ENCODE measurements around the gene FIS1.

The FIS1 gene

DNA sequence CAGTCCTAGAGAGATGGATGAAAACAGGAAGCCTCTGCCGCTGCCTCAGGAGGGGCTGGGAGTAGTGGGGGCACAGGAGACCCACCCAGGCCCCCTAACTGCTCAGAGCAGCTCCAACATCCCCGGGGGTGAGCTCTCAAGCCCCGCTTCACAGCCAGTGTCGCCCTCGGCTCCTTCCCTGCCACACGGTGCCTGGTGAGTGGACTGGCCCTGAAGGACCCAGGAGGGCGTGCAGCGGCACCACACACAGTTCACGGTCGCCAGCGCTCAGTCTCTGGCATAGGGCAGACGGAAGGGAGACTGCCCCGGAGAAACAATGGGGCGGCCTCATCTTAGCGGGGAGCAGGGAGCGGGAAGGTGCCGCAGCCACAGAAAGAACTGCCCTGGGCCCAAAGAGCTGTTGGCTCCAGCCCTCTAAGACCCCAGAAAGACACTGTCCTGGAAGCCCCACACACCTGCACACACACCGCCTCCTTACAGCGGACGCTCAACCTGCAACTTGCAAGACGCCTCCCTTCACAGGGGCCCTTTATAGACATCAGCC is 8.5 kb downstream of the FIS1 start:
- no peak for DNase-seq (ENCODE audit: low read depth)
- no peak overlapping the region for H3K4me3 ChIP-seq (ENCODE audit: control insufficient read depth, low read depth, low read length)
- TF ChIP-seq, protein P1, sequence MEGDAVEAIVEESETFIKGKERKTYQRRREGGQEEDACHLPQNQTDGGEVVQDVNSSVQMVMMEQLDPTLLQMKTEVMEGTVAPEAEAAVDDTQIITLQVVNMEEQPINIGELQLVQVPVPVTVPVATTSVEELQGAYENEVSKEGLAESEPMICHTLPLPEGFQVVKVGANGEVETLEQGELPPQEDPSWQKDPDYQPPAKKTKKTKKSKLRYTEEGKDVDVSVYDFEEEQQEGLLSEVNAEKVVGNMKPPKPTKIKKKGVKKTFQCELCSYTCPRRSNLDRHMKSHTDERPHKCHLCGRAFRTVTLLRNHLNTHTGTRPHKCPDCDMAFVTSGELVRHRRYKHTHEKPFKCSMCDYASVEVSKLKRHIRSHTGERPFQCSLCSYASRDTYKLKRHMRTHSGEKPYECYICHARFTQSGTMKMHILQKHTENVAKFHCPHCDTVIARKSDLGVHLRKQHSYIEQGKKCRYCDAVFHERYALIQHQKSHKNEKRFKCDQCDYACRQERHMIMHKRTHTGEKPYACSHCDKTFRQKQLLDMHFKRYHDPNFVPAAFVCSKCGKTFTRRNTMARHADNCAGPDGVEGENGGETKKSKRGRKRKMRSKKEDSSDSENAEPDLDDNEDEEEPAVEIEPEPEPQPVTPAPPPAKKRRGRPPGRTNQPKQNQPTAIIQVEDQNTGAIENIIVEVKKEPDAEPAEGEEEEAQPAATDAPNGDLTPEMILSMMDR (IDR thresholded peaks at IDR 0.05; ENCODE audit: control insufficient read depth, insufficient read depth, low read depth, low read length, missing control alignments) = no peak

DNA sequence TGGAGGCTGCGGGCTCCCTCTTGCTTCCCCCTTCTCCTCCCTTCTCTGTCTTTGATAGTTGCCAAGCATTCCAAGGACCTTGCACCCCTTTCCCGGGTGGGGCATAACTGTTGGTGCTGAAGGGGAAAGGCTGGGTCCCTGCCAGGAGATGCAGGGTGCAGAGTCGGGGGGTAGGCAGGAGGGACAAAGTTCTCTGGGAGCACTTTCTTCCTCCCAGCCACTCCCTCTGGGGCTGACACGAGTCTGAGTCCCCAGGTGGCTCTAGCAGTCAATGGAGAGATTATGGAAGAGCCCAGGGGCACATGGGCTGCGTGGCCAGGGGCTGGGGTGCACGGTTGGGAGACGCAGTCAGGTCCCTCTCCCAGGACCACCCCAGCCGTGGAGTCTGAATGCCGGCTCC is 9.4 kb downstream of the FIS1 start:
- H3K4me3 ChIP-seq (ENCODE audit: control insufficient read depth, low read depth, low read length) = no peak overlapping the region
- TF ChIP-seq, protein P1 (IDR thresholded peaks at IDR 0.05; ENCODE audit: control insufficient read depth, insufficient read depth, low read depth, low read length, missing control alignments) = no peak
- DNase-seq (ENCODE audit: low read depth) = no peak

DNA sequence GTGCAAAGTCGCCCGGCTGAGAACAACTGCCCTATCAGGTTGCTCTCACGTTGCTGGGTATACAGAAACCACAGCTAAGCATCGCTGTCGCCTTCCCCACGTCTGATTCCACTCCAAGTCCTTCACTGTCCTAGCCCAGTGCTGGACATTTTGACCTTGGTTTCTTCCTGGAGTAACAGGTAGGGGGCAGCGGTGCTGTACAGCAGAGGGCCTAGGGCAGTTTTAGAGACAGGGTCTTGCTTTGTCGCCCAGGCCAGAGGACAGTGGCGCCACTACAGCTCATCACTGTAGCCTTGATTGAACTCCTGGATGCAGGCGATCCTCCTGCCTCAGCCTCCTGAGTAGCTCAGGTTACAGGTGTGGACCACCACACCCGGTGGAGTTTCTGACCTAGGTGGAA is 9.8 kb downstream of the FIS1 start:
- no peak for DNase-seq (ENCODE audit: low read depth)
- TF ChIP-seq, protein P1 (IDR thresholded peaks at IDR 0.05; ENCODE audit: control insufficient read depth, insufficient read depth, low read depth, low read length, missing control alignments) = peak; percentile 35
- H3K4me3 ChIP-seq (ENCODE audit: control insufficient read depth, low read depth, low read length) = no peak overlapping the region

DNA sequence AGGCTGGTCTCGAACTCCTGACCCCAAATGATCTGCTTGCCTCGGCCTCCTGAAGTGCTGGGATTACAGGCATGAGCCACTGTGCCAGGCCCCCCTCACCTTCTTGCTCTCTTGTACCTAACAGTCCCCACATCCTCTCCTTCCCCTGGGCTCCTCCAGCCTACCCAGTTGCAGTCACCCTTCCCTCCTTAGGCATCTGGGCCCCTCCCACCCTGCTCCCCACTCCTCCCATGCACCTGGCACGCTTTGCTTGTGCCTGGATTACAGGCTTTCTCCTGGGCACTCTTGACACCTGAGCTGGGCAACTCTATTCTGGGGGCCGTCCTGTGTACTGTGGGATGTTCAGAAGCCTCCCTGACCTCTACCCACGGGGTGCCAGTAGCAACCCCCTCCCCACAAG is 10.2 kb downstream of the FIS1 start:
- H3K4me3 ChIP-seq (ENCODE audit: control insufficient read depth, low read depth, low read length) = no peak overlapping the region
- TF ChIP-seq, protein P1 (IDR thresholded peaks at IDR 0.05; ENCODE audit: control insufficient read depth, insufficient read depth, low read depth, low read length, missing control alignments) = no peak
- DNase-seq (ENCODE audit: low read depth) = no peak

DNA sequence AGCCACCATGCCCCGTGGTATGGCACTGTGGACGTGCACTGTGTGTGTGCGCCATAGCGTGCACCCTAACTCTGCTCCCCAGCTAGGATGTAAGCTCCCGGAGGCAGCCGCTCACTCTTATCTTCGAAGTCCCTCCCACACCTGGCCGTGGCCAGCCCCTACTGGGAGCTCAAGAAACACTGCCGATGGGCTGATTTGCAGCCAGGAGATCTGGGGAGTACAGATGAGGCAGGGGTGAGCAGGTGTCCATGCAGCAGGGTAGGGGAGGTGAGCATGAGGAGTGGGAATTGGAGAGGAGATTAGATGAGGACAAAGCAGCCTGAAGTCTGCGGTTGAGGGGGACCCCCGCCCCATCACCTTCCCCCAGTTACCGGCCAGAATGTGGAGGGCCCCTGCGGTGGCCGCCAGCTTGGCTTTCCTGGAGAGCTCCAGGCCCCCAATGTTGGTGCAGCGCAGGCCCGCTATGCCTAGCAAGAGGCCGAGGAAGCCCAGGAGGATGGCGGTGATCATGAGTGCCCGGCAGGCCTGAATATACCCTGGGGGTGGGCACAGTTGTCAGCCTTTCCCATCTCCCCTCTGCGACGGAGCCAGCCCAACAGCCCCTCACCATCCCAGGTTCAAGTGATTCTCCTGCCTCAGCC is 10.9 kb downstream of the FIS1 start:
- DNase-seq (ENCODE audit: low read depth) = no peak
- H3K4me3 ChIP-seq (ENCODE audit: control insufficient read depth, low read depth, low read length) = no peak overlapping the region
- TF ChIP-seq, protein P1 (IDR thresholded peaks at IDR 0.05; ENCODE audit: control insufficient read depth, insufficient read depth, low read depth, low read length, missing control alignments) = no peak

DNA sequence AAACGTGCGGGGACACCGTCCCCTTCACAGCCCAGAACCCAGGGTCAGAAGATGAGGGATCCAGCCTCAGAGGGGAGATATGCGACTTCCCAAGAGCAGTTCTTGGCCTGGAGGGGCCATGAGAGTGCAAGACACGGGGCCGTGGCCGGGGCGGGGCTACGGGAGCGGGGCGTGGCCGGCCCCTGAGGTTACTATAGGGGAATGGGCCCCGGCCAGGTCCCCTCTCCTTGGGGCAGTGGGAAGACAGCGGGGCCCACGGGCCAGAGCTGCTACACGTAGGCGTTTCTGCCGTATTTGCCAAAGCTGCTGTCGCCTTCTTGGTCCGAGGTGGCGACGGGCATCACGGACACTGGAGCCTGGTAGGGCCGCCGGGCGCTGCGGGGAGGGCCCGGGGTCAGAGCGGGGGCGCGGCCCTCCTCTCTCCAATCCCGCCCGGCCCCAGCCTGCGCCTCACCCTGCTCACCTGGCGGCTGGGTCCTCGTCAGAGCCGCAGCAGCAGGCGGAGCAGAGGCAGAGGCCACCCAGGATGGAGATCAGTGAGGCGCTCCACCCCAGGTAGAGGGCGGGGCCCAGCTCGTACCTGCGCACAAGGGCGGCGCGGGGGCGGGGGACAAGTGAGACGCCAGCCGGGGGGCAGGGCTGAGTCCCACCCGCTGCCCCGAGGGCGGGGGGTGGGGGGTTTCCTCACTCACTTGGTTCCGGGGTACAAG is 12.6 kb downstream of the FIS1 start:
- TF ChIP-seq, protein P1 (IDR thresholded peaks at IDR 0.05; ENCODE audit: control insufficient read depth, insufficient read depth, low read depth, low read length, missing control alignments) = no peak
- no peak overlapping the region for H3K4me3 ChIP-seq (ENCODE audit: control insufficient read depth, low read depth, low read length)
- no peak for DNase-seq (ENCODE audit: low read depth)

Measured in AG09309 (cell line).